GM23248 (cell line): Measurements from ENCODE around the gene RAB28.

ENCODE experiments used
- EZH2 ChIP-seq: fragments of 200-600 bp; sonication (generic); IDR thresholded peaks from 2 replicates; pipeline ENCODE4 v1.6.1; 2018; ENCODE audit warnings: antibody characterized with exemption, mild to moderate bottlenecking; ENCODE audit not compliant: insufficient read depth, poor library complexity, severe bottlenecking
- EZH2phosphoT487 ChIP-seq: fragments of 200-600 bp; sonication (generic); IDR thresholded peaks from 2 replicates; pipeline ENCODE4 v1.6.1; 2018; ENCODE audit warnings: antibody characterized with exemption, moderate library complexity, mild to moderate bottlenecking, low read depth; ENCODE audit not compliant: insufficient read depth

- TF ChIP-seq EZH2 (no peak), EZH2phosphoT487 (no peak)
Observed at GRCh38 chr4:13349096-13349495, 135.0 kb downstream of the RAB28 start.
